NCI-H2196 (cell line): ENCODE results near the gene CNN3.
A peak's percentile ranks its signal among the peaks of the same experiment; 100 is the strongest.

Source experiments
- DNase-seq: peaks from one replicate; lab custom pipeline; 2025; ENCODE audit not compliant: unreplicated experiment; lab: John Stamatoyannopoulos, UW

CNN3 gene

DNA sequence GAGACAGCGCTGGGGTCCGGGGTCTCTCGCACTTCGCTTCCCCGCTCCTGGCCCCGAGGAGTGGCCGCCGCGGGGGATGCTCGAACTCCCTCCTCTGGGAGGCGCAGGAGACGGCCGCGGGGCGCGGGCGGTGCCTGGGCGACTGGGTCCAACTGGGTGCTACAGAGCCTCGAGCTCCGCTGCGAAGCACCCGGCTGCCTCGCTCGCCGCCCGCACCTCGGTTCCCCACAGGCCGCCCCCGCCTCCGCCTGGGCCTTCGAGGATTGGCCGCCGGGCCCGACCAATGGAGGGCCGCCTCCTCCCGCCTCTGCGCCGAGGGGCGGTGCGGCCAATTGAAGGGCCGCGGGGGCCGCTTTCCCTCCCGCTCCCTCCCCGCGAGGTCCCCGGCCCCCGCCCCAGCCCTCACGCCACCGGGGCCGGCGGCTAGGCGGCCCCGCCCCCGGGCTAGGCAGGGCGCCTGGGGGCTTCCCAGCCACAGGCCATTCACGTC is at the start of gene CNN3:
CNN3 (minus strand) TSS at position 196 of the 490 bp plus-strand sequence. CDS start 216 bp downstream, outside the sequence.
- DNase-seq = peak; percentile 97

DNA sequence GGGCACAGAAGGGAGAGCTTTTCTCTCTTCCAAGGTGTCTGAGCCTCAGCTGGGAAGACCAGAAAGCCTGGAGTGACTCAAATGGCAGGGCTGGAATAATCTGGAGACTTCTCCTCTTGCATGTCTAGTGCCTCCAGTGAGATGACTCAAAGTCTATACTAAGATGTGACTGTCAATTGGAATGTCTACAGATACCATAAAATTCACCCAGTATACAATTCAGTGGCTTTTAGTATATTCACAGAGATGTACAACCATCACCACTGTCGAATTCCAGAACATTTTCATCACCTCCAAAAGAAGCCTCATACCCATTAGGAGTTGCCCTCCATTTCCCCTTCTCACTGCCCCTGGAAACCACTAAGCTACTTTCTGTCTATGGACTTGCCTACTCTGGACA is 47.9 kb upstream of the CNN3 start:
- no peak for DNase-seq

DNA sequence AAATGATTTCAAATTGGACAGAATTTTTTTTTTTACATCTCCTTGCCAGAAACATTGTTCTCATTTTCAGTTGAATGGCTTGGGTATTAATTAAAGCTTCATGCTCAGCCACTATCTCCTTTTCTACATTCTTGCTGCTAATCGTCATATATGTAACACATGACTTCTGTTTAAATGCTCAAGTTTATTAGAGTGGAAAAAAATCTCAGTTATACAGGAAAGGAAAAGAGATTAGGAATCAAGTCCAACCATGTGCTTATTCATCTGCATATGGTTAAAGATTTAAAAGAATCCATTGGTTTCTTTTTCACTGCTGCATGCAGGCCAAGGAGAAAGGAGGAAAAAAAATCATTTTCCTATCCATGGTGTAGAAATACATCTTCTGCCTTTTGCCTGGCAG is 47.3 kb upstream of the CNN3 start:
- no peak for DNase-seq

DNA sequence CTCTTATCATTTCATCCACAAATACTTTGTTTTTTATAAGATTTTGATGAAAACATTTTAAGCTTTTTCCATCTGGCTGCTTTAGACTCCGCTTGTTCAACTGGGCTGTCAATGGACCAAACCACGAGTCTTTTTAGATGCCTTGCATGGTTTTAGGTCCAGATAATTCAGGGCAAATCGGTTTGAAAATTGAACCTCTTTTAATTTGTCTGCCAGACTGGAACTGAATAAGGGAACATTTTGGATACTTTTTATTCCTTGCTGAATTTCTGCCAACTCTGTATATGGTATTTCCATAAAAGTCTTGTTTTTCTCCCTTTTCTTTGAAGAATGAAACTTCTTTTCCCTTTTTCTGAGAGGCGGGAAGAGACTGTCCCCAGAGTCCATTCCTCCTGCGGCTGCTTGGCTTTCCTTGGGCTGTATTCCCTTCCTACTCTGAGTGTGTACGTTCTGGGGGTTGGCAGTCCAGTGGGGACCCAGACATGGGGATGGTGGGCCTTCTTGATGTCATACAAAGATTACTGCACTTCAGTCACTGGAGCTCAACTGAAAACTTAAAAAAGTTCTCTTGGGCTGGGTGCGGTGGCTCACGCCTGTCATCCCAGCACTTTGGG is 46.5 kb upstream of the CNN3 start:
- DNase-seq = no peak

DNA sequence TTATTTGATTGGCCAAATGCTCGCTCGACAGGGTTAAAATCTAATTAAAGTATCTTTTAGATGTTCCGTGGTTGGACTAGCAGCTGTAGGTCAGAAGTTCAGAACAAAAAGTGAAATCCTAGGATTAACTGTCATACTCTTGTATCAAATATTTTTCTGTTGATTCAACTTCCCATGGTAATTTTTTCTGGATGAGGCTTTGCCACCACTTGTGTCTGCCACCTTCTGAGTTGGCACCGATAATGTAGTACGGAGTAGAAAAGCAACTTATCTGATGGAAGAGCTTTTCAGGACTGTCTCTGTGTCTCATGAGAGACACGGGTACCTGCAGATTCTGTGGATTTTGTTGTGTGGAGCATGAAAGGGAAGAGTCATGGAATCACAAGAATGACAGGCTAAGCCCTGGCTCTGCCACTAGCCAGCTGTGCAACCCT is 44.6 kb upstream of the CNN3 start:
- DNase-seq = no peak

DNA sequence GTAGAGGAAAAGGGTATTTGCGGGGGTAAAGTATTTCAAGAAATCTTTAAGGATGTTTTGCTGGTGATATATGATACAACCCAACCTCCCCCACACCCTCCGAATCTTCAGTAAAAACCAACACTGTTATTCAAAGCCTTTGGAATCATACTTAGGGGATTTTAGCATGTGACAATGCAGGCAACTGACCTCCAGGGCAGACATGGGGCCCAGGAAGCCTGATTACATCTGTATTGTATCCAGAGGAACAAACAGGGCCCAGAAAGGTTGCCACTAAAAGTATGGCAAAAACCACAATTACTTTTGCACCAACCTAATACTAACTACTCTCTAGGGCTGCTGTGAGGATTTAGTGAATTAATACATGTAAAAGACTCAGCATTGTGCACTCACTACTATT is 43.9 kb upstream of the CNN3 start:
- DNase-seq = no peak

DNA sequence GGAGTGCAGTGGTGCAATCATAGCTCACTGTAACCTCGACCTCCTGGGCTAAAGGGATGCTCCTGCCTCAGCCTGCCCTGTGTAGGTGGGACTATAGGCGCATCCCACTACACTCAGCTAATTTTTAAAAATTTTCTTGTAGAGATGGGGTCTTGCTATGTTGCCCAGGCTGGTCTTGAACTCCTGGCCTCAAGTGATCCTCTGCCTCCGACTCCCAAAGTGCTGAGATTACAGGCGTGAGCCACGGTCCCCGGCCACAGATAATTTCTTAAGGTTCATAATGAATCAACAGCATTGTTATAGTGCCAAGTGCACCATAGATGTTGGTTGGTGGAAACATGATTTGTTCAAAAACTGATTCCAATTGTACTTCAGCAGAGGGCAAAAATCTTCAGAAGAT is 42.2 kb upstream of the CNN3 start:
- DNase-seq = no peak

DNA sequence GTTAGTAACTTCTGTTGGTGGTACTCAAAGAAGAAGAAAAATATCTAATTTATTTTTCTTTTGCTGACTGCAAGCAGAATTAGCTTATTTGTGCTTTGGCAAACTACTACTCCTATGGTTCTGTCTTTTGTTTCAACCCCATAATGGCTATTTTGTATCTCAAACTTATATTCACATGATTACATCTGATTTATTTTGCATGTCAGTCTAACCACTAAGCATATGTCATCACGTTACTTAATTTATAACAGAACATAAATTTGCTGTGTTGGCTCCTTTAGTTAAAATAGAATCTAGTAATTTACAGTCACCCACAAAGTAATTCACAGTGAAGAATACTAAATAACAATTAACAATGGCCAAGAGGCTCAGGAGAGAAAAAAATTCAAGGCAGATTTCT is 39.1 kb upstream of the CNN3 start:
- DNase-seq = no peak

DNA sequence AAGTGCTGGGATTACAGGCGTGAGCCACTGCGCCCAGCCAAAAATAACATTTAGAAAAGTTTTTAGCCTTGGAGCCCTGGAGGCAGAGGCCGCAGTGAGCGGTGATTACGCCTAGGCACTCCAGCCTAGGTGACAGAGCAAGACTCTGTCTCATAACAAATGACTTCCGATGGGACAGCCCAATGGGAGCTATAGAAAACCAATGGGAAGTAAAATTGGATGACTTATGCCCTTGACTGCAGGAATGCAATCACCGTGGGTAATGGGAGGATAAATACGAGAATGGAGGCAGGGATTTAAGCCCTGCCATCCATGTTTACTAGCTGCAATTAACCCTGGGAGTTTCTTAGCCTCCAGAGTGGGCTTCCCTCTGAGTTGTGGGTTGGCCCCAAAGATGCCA is 37.0 kb upstream of the CNN3 start:
- DNase-seq = no peak

DNA sequence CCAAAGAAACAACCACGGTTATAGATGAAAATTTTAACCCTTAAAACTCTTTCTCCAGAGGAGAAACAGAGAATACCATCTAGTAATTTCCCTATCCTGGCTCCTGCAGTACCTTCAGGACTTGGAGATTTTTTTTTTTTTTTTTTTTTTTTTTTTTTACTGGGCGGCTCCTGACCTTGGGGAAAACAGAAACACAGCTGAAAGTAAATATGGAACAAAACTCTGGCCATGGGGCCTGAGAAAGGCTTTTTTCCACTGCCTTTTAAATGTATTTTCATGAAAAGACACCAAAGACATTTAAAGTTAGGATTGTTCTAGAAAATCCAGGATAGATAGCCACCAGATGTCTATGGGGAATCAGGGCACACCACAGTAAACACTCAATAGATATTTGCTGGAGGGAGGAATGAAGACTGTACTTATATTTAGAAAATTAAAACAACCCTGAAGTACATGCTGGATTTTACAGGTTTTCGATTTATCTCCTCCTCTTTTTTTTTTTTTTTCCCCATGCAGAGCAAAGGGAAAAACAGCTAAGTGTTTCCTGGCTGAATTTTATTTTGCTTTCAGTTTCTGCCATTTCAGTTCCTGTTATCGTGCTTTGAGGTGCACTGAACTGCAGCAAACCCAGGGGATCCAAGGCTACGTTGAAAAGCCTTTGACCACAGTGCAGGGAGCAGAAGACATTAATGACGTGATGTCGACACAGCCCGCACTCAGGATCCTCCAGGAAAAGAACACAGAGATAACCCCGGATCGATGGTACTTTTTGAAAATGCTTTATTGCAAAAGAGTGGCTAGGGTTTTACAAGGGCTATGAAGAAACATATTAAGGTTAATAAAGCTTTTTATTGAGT is 35.7 kb upstream of the CNN3 start:
- no peak for DNase-seq

DNA sequence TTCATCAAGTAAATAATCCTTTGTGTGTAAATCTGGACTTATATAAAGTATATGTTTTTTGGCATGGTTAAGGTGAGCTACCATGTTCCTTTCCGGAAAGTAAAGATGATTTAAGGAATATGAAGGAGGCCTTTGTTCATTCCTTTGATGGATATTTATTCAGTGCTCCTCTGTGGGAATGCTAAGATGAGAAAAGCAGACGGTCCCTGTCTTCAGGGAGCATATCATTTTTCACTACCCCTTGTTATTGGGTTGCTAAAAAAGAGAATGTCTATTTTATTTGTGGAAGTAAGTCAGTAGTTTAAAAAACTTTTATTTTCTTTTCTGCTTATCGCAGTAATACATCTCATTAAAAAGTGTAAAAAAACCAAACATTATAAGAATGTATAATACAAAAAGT is 35.1 kb upstream of the CNN3 start:
- DNase-seq = no peak

DNA sequence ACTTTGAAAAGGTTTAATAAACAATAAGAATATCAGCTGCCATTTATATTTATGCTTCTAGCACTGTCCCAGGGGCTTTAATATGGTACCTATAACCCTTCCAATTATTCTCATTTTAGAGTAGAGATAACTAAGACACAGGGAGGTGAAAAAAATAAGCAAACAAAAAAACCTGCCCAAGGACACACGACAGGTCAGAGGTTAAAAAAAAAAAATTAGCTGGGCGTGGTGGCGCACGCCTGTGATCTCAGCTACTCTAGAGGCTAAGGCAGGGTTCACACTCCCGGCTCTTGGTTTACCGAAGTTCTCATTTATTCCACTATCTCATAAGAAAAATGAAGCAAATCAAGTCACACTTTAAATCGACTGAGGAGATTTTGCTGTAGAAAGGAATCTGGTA is 34.7 kb upstream of the CNN3 start:
- no peak for DNase-seq

DNA sequence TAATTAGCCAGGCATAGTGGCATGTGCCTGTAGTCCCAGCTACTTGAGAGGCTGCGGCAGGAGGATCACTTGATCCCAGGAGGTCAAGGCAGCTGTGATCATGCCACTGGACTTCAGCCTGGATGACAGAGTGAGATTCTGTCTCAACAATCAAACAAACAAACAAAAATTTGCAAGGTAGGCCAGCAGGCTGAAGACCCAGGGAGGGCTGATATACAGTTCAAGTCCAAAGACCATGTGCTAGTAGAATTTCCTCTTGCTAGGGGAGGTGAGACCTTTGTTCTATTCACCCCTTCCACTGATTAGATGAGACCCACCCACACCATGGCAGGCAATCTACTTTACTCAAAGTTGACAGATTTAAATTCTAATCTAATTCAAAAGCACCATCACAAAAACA is 31.2 kb upstream of the CNN3 start:
- no peak for DNase-seq

DNA sequence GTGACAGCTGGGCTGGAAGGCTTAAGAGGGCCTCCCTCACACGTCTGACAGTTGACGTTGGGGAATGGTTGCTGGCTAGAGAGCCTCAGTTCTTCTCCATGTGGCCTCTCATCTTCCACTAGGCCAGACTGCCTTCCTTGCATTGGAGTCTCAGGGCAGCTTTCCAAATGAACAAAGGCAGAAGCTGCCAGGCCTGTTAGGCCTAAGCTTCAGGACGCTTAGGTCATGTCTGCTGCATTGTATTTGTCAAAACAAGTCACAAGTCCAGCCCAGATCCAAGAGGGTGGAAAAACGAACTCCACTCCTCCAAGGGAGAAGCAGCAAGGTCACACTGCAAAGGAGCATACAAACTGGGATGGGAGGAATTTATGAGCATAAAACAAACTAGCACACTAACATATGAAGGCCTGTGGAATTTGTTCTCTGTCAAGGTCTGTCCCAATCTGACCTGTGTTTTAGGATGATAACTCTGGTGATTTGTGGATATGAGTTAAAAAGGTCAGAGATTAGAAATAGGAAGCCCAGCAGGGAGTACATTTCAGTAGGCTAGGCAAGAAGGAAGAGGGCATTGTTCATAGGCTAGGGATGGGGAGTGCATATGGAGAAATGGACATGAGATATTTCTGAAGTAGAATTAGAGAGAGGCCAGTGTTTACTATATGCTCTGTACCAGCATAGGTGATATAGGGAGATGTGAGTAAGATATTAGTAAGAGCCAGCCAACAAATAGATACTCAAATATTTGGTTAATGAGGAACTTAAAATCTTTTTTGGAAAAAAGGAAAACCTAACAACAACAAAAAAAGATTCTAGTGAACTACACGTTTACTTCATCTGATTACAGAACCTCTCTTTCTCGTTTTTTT is 29.1 kb upstream of the CNN3 start:
- no peak for DNase-seq

DNA sequence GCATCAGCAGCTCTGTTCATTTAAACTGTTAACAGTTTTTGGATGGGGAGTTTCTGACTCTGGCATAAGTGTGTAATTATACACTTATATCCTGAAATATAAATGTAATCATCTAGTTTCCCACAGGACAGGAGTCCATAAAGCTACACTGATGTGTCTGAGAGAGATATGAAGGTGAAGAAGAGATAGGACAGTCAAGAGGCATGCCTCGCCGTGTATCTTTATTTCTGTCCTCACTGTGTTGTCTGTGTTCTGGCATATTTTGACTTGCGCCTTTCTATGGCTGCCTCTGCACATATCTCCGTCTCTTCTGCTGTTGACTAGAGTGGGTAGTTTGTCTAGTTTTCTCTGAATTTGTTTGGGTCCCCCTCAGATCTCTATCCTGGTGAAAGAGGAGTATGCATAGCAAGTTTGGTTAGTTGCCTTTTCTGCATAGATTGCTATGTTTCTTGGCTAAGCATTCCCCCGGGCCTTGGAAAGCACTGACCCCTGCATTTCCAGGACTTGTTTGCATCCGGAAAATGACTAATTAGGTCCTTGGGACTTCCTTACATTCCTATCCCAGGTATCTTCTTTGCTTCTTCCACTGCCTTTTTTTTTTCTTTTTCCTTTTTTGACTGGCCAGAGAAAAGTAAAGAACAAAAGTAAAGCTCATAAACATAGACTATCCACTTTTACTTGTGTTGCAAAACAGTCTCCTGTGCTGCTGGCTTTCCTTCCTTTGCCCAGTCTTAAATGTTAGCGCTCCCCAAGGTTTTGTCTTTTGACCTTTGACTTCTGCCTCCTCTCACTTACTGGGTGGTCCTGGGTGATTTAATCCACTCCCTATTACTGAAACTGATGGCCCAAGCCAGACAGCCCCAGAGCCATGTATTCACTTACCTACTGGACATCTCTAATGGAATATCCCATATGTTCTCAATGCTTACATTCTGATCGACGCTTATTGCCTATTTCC is 27.6 kb upstream of the CNN3 start:
- DNase-seq = no peak

DNA sequence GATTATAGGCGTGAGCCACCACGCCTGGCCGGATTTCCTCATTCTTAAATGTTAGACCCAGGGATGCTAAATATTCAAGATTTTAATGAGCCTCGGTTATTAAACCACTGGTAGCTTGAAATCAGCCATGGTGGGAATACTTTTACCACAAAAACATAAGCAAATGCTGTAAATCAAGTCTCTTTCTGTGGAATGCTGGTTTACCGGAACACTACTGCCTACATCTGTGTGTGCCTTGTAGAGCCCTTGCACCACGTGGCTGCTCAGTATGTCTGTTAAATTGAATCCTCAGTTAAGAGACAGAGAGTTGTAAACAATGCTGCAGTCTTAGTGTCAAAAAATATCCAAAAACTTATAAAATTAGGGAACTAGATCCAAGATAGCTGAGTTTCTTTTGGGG is 26.8 kb upstream of the CNN3 start:
- no peak for DNase-seq

DNA sequence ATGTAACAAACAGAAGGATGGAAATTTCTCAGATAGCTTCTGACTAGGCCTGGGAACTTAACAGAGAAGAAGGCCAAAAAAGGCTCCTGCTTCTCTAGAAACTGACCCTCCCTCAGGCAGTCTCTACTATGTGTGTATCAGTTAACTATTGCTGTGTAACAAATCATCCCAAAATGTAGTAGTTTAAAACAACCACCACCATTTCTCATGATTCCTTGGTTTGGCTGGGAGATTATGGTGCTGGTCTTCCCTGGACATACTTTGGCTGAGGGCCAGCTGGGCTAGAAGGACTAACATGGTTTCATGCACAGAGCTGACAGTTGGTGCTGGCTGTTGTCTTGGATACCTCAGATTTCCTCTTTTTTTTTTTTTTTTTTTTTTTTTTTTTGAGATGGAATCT is 26.2 kb upstream of the CNN3 start:
- no peak for DNase-seq

DNA sequence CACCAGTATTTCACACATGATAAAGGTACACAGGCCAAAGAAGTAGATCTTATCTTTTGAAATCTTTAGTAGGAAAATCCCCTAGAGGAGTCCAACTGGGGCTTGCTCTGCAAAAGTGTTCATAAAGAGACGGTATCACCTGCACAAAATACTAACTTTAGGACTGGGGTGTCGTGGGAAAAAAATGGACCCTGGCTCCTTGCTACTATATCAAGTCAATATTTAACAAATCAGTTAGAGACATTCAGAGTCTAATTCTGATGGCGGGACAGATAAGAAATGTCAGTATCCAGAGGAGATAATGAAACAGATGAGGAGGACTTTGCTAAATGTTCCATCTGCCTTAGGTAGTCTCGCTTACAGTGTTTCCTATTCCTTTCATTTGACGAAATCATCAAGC is 25.6 kb upstream of the CNN3 start:
- no peak for DNase-seq

DNA sequence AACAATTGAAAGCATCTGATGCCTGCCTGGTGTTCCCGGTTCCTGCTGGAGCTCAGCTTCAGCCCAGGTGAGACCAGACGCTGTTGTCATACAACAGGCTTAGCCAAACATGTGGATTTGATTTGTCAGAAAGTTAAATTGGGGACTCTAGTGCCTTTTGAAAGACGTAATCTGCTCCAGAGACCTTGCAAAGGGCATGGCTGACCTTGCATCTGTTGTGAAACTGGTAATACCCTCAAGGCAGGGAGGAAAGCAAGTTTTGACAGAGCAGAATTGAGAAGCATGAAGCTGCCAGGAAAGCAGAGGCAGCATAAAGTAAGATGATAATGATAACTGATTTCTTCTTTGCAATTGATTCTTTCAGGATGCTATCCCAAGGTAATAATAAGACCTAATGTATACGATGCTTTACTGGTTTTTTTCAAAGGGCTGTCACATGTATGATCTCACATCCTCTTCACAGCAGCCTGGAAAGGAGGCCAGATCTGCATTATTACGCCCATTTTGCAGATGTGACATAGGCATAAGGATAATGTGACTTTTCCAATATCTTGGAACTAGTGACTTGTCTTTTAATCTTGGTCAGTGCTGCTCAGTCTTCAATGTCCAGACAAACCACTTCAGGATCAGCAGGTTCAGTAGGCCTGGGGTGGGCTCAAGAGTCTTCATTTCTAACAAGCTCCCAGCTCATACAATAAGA is 24.7 kb upstream of the CNN3 start:
- no peak for DNase-seq

DNA sequence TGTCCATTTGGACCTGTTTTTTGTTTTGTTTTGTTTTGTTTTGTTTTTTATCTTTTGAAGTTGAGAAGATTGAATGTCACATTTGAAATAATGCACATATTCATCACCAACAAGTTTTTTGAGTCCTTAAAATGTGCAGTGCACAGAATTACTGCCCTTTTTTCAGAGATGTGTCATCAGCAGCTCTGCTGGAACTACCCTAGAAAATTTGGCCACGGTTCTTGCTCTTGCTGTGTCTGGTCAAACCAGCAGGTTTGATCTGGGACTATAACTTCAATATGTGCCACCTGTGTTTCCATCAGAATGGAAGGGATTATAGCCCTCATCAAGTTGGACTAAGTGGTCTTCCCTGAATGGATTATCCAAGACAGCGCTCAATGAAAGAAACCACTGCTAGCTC is 24.1 kb upstream of the CNN3 start:
- no peak for DNase-seq
